Gastroesophageal sphincter (tissue), 4 donors: Measurements from ENCODE around the gene TRMT44. TPM values are rescaled to one million over a fixed set of nuclear protein-coding genes. Genes with fewer than 3 reads are reported as not detected.

ENCODE experiments used
- ATAC-seq: fragments of 150-250 bp; one replicate; pipeline ENCODE4 v1.9.1; 2016; ENCODE audit warnings: mild to moderate bottlenecking, moderate library complexity
- H3K27ac ChIP-seq, 4 donors: fragments of 200-600 bp; sonication (generic) in 3 of 4; 1 replicate in 3 of 4; 2 replicates in 1 of 4; pipeline ENCODE4 v1.5.1; 2016 to 2019
- H3K27me3 ChIP-seq: fragments of 200-600 bp; sonication (generic); one replicate; pipeline ENCODE4 v1.5.1; 2019
- H3K36me3 ChIP-seq, 2 donors: fragments of 200-600 bp; sonication (generic); one replicate each; pipeline ENCODE4 v1.5.1; 2019; ENCODE audit warnings: control low read depth in 1 of 2
- H3K4me1 ChIP-seq, 3 donors: fragments of 200-600 bp; sonication (generic); 1 replicate in 2 of 3; 2 replicates in 1 of 3; pipeline ENCODE4 v1.5.1; 2016 to 2019; ENCODE audit warnings: control low read depth in 2 of 3
- H3K4me3 ChIP-seq, 2 donors: fragments of 200-600 bp; sonication (generic); one replicate each; pipeline ENCODE4 v1.5.1; 2019; ENCODE audit warnings: mild to moderate bottlenecking in 1 of 2, moderate library complexity in 1 of 2
- H3K9me3 ChIP-seq, 3 donors: fragments of 200-600 bp; sonication (generic); one replicate each; pipeline ENCODE4 v1.5.1; 2017 to 2019; ENCODE audit warnings: control low read depth in 2 of 3
- CTCF ChIP-seq, 4 experiments: fragments of 200-600 bp in 2 of 4; fragments of 450-650 bp in 2 of 4; sonication (generic) in 1 of 4; IDR thresholded peaks; one replicate each; pipeline ENCODE4 v1.5.1; 2017 to 2019; ENCODE audit warnings: antibody characterized with exemption in 4 of 4, mild to moderate bottlenecking in 2 of 4, moderate library complexity in 2 of 4
- EP300 ChIP-seq: sonication (generic); formaldehyde crosslinking; IDR thresholded peaks from one replicate; pipeline ENCODE4 v1.6.1; 2017; ENCODE audit warnings: antibody characterized with exemption, mild to moderate bottlenecking
- POLR2A ChIP-seq, 2 donors: fragments of 450-650 bp; IDR thresholded peaks; one replicate each; pipeline ENCODE4 v1.6.1; 2017; ENCODE audit warnings: antibody characterized with exemption in 2 of 2, mild to moderate bottlenecking in 2 of 2, moderate library complexity in 1 of 2
- POLR2AphosphoS5 ChIP-seq: sonication (generic); formaldehyde crosslinking; IDR thresholded peaks from one replicate; pipeline ENCODE4 v1.6.1; 2017; ENCODE audit warnings: antibody characterized with exemption
- WGBS, 2 donors: methylation state at CpG; one replicate each; pipeline ENCODE4 v1.1.5; 2018; ENCODE audit warnings: low coverage in 1 of 2; 5-methylcytosine and 5-hydroxymethylcytosine counted together
- total RNA-seq, 4 donors: library from RNA; depleted of rRNA; stranded (reverse); fragments of >200 nt; gene quantifications; one replicate each; pipeline ENCODE4 v1.1.0, GENCODE V29; 2016

TRMT44 gene
- total RNA-seq, 4 donors from 2014 or later, result 12.0 to 27.9 (median 20.9) TPM

- no peak for ATAC-seq
- 53 to 67% methylated on average over 5 to 9 of the region's 13 CpGs for WGBS, 2 donors
- Histone ChIP-seq H3K27me3 (peaks cover 4% of the 10 kb centered on the region), H3K9me3 (no peaks in the 10 kb centered on the region), H3K27ac (peak overlapping the region; percentile 32 to 82 (median 76)), H3K4me3 (no peak overlapping the region), H3K4me1 (peaks cover 0 to 54% (median 24%) of the 10 kb centered on the region in 3 donors), H3K36me3 (no peaks in the 10 kb centered on the region)
- TF ChIP-seq CTCF (IDR thresholded peaks at IDR 0.05) (no peak), EP300 (no peak), POLR2AphosphoS5 (no peak), POLR2A (IDR thresholded peaks at IDR 0.05) (no peak)
These were observed 66.6 kb downstream of the TRMT44 start for GRCh38 chr4:8507196-8507570.

- no peaks in the 10 kb centered on the region for H3K9me3 ChIP-seq
- no peaks in the 10 kb centered on the region for H3K36me3 ChIP-seq
- peak overlapping the region in 2 of 4 donors; percentile 73 to 78 for H3K27ac ChIP-seq
- no peak overlapping the region for H3K4me3 ChIP-seq
- ATAC-seq, result no peak
- H3K27me3 ChIP-seq, result no peaks in the 10 kb centered on the region
- WGBS, 2 donors, result 77% methylated on average over 4 of the region's 9 CpGs; no CpG with 5 or more reads in 1 of the 2 donors
- peaks cover 0 to 49% (median 24%) of the 10 kb centered on the region in 3 donors for H3K4me1 ChIP-seq
- TF ChIP-seq CTCF (IDR thresholded peaks at IDR 0.05) (no peak), POLR2A (IDR thresholded peaks at IDR 0.05) (no peak), POLR2AphosphoS5 (no peak), EP300 (no peak)
These were observed 67.0 kb downstream of the TRMT44 start for GRCh38 chr4:8507624-8508023.

GRCh38 chr4:8508266-8508665, 67.7 kb downstream of the TRMT44 start:
- Histone ChIP-seq H3K4me3 (no peak overlapping the region), H3K27ac (no peak overlapping the region)

GRCh38 chr4:8508740-8509139, 68.2 kb downstream of the TRMT44 start:
- Histone ChIP-seq H3K4me3 (no peak overlapping the region), H3K27ac (no peak overlapping the region), H3K36me3 (no peaks in the 10 kb centered on the region), H3K9me3 (no peaks in the 10 kb centered on the region), H3K27me3 (no peaks in the 10 kb centered on the region), H3K4me1 (peaks cover 0 to 39% (median 24%) of the 10 kb centered on the region in 3 donors)
- ATAC-seq, result no peak
- 89% methylated on average over 9 of the region's 9 CpGs; no CpG with 5 or more reads in 1 of the 2 donors for WGBS, 2 donors
- no peak for TF ChIP-seq POLR2A (IDR thresholded peaks at IDR 0.05)
- TF ChIP-seq CTCF (IDR thresholded peaks at IDR 0.05), result no peak
- no peak for TF ChIP-seq EP300
- no peak for TF ChIP-seq POLR2AphosphoS5

More at GRCh38 chr4:8508266-8508665, 67.7 kb downstream of the TRMT44 start:
- H3K27me3 ChIP-seq, result no peaks in the 10 kb centered on the region
- peaks cover 0 to 43% (median 24%) of the 10 kb centered on the region in 3 donors for H3K4me1 ChIP-seq
- WGBS, 2 donors, result no CpG with 5 or more reads among the region's 13 CpGs
- no peak for ATAC-seq
- no peaks in the 10 kb centered on the region for H3K36me3 ChIP-seq
- H3K9me3 ChIP-seq, result no peaks in the 10 kb centered on the region
- TF ChIP-seq POLR2AphosphoS5 (no peak), EP300 (no peak), POLR2A (IDR thresholded peaks at IDR 0.05) (no peak)

GRCh38 chr4:8509311-8509950, 68.9 kb downstream of the TRMT44 start:
- ATAC-seq, result no peak
- Histone ChIP-seq H3K9me3 (no peaks in the 10 kb centered on the region), H3K36me3 (no peaks in the 10 kb centered on the region), H3K27me3 (no peaks in the 10 kb centered on the region), H3K27ac (no peak overlapping the region), H3K4me1 (peaks cover 0 to 32% (median 18%) of the 10 kb centered on the region in 3 donors), H3K4me3 (no peak overlapping the region)
- TF ChIP-seq EP300, result no peak
- TF ChIP-seq POLR2A (IDR thresholded peaks at IDR 0.05), result no peak
- no peak for TF ChIP-seq POLR2AphosphoS5
- TF ChIP-seq CTCF (IDR thresholded peaks at IDR 0.05), result no peak
- 82 to 90% methylated on average over 3 to 7 of the region's 24 CpGs for WGBS, 2 donors
